GM12878 (cell line): Measurements from ENCODE around the gene MSL3B.
A peak's percentile ranks its signal among the peaks of the same experiment; 100 is the strongest.

Experiments used
- ATAC-seq: fragments of 200-7000 bp; cut with Tn5 transposase; 3 replicates; pipeline ENCODE4 v1.9.1; 2020; ENCODE audit warnings: mild to moderate bottlenecking, moderate library complexity
- BruUV-seq: library from RNA; stranded (reverse); fragments of 400-500 nt; replicated peaks from 2 replicates; lab custom pipeline; 2021; lab: Mats Ljungman, UMichigan
- CTCF ChIA-PET: fragments of 300-600 bp; sonication (Branson Sonifier 250); formaldehyde crosslinking; extraction: SDS; loops from one replicate; lab custom pipeline; 2021; ENCODE audit warnings: inconsistent platforms; lab: Yijun Ruan, JAX
- POLR2A ChIA-PET: fragments of 350-600 bp; formaldehyde crosslinking; extraction: SDS; loops from one replicate; lab custom pipeline; 2021; ENCODE audit warnings: inconsistent platforms; lab: Charles Lee
- RAD21 ChIA-PET: fragments of 300-600 bp; sonication (Branson Sonifier 250); formaldehyde crosslinking; loops from one replicate; lab custom pipeline; 2023; ENCODE audit warnings: antibody characterized with exemption; ENCODE audit not compliant: unreplicated experiment; lab: Charles Lee
- SMC1A ChIA-PET: fragments of 300-600 bp; sonication (Branson Sonifier 250); formaldehyde crosslinking; loops from one replicate; lab custom pipeline; 2023; ENCODE audit not compliant: unreplicated experiment, uncharacterized antibody; lab: Charles Lee
- DNase-seq: peaks from one replicate; pipeline ENCODE4 v3.0.0-alpha.2; 2011; ENCODE audit warnings: low read depth, low spot score
- FAIRE-seq: peaks from 3 replicates; lab custom pipeline; 2011; peaks lifted over from hg19 to GRCh38; lab: Jason Lieb, UNC
- H2AFZ ChIP-seq: 2 replicates; pipeline ENCODE4 v1.6.0; 2011; ENCODE audit warnings: low read depth, low read length, control low read depth; ENCODE audit not compliant: control insufficient read depth
- H3K27ac ChIP-seq: 2 replicates; pipeline ENCODE4 v1.5.1; 2011; ENCODE audit warnings: control low read depth; ENCODE audit not compliant: control insufficient read depth, insufficient read depth
- H3K27me3 ChIP-seq, 2 experiments: replicated peaks in 1 of 2; 2 replicates each; pipeline versions ENCODE4 v1.6.0 to v1.6.1; 2011; ENCODE audit warnings: low read length in 1 of 2; ENCODE audit not compliant: control insufficient read depth in 2 of 2, insufficient read depth in 2 of 2
- H3K36me3 ChIP-seq, 2 experiments: 2 replicates each; pipeline ENCODE4 v1.5.1; 2011; ENCODE audit warnings: low read length in 1 of 2; ENCODE audit not compliant: control insufficient read depth in 2 of 2, insufficient read depth in 2 of 2
- H3K4me1 ChIP-seq: 2 replicates; pipeline ENCODE4 v1.6.1; 2011; ENCODE audit warnings: mild to moderate bottlenecking, low read length, moderate library complexity, mixed read lengths; ENCODE audit not compliant: control insufficient read depth, insufficient read depth
- H3K4me2 ChIP-seq: 2 replicates; pipeline ENCODE4 v1.6.0; 2011; ENCODE audit warnings: control low read depth; ENCODE audit not compliant: control insufficient read depth, insufficient read depth
- H3K4me3 ChIP-seq: fragments of 200-600 bp; sonication (generic); 2 replicates; pipeline ENCODE4 v1.5.1; 2016
- H3K79me2 ChIP-seq: 2 replicates; pipeline ENCODE4 v1.6.0; 2011; ENCODE audit warnings: low read length; ENCODE audit not compliant: control insufficient read depth, insufficient read depth
- H3K9ac ChIP-seq: 2 replicates; pipeline ENCODE4 v1.8.0; 2011; ENCODE audit warnings: low read length, control low read depth, mixed read lengths; ENCODE audit not compliant: control insufficient read depth, insufficient read depth
- H3K9me3 ChIP-seq: replicated peaks from 3 replicates; pipeline ENCODE4 v1.5.1; 2011; ENCODE audit warnings: mild to moderate bottlenecking, low read length; ENCODE audit not compliant: control insufficient read depth, insufficient read depth
- H4K20me1 ChIP-seq: 2 replicates; pipeline ENCODE4 v1.6.0; 2011; ENCODE audit not compliant: control insufficient read depth, insufficient read depth
- ASH2L ChIP-seq: fragments of 300-600, 200-600 bp; sonication (generic); IDR thresholded peaks from 2 replicates; pipeline ENCODE4 v1.6.1; 2017; ENCODE audit warnings: low read depth, mild to moderate bottlenecking, borderline replicate concordance
- ATF3 ChIP-seq: IDR thresholded peaks from 2 replicates; pipeline ENCODE4 v1.6.1; 2011; ENCODE audit warnings: low read depth, mild to moderate bottlenecking, low read length, moderate library complexity, borderline replicate concordance; ENCODE audit errors: extremely low read depth
- CREM ChIP-seq: IDR thresholded peaks from 2 replicates; pipeline ENCODE4 v1.6.1; 2014; ENCODE audit warnings: antibody characterized with exemption, low read depth
- E2F4 ChIP-seq: IDR thresholded peaks from 2 replicates; pipeline ENCODE4 v1.6.1; 2012; ENCODE audit warnings: low read depth, low read length, improper control_type of control experiment
- EGR1 ChIP-seq, 2 experiments: IDR thresholded peaks; 1 replicate in 1 of 2; 2 replicates in 1 of 2; pipeline ENCODE4 v1.6.1; 2011 to 2012; ENCODE audit warnings: low read depth in 2 of 2, low read length in 2 of 2, borderline replicate concordance in 1 of 2, mild to moderate bottlenecking in 1 of 2, moderate library complexity in 1 of 2
- EP300 ChIP-seq, 2 experiments: fragments of 150-350 bp in 1 of 2; IDR thresholded peaks; 2 replicates each; pipeline ENCODE4 v1.6.1; 2011 to 2012; ENCODE audit warnings: low read depth in 2 of 2, low read length in 2 of 2, borderline replicate concordance in 1 of 2, improper control_type of control experiment in 1 of 2, inconsistent platforms in 1 of 2; ENCODE audit not compliant: control insufficient read depth in 1 of 2
- GATAD2B ChIP-seq: fragments of 450-650 bp; conservative IDR thresholded peaks from 2 replicates; pipeline ENCODE4 v1.6.1; 2017; ENCODE audit warnings: low read depth, mild to moderate bottlenecking, moderate library complexity
- HCFC1 ChIP-seq: fragments of 150-350 bp; IDR thresholded peaks from 2 replicates; pipeline ENCODE4 v1.6.1; 2014; ENCODE audit warnings: low read length
- HSF1 ChIP-seq: fragments of 150-350 bp; IDR thresholded peaks from 2 replicates; pipeline ENCODE4 v1.6.1; 2014; ENCODE audit warnings: mild to moderate bottlenecking, low read depth, low read length
- IKZF2 ChIP-seq, 2 experiments: fragments of 450-650 bp; IDR thresholded peaks; 2 replicates each; pipeline ENCODE4 v1.6.1; 2017; ENCODE audit warnings: mild to moderate bottlenecking in 2 of 2, moderate library complexity in 2 of 2
- JUND ChIP-seq: IDR thresholded peaks from 2 replicates; pipeline ENCODE4 v1.6.1; 2012; ENCODE audit warnings: low read depth, mild to moderate bottlenecking, low read length, improper control_type of control experiment, moderate library complexity
- PML ChIP-seq: IDR thresholded peaks from 2 replicates; pipeline ENCODE4 v1.6.1; 2012; ENCODE audit warnings: low read length, inconsistent platforms
- POLR2A ChIP-seq: IDR thresholded peaks from 2 replicates; pipeline ENCODE4 v1.6.1; 2011; ENCODE audit warnings: low read depth, mild to moderate bottlenecking, low read length
- POLR2AphosphoS5 ChIP-seq: IDR thresholded peaks from 2 replicates; pipeline ENCODE4 v1.6.1; 2011; ENCODE audit warnings: mild to moderate bottlenecking, low read length, inconsistent platforms
- RAD51 ChIP-seq: fragments of 450-650 bp; IDR thresholded peaks from 2 replicates; pipeline ENCODE4 v1.6.1; 2016; ENCODE audit warnings: moderate library complexity, mild to moderate bottlenecking, inconsistent platforms
- SMC3 ChIP-seq: IDR thresholded peaks from 2 replicates; pipeline ENCODE4 v1.6.1; 2011; ENCODE audit warnings: low read length, improper control_type of control experiment, borderline replicate concordance
- SPI1 ChIP-seq: IDR thresholded peaks from 2 replicates; pipeline ENCODE4 v1.6.1; 2011; ENCODE audit warnings: low read depth, mild to moderate bottlenecking, low read length, moderate library complexity, borderline replicate concordance; ENCODE audit not compliant: insufficient read depth
- SRF ChIP-seq, 2 experiments: IDR thresholded peaks; 2 replicates each; pipeline ENCODE4 v1.6.1; 2011; ENCODE audit warnings: low read depth in 2 of 2, low read length in 2 of 2, mild to moderate bottlenecking in 1 of 2, moderate library complexity in 1 of 2
- STAT1 ChIP-seq: fragments of 450-650 bp; conservative IDR thresholded peaks from 2 replicates; pipeline ENCODE4 v1.6.1; 2014; ENCODE audit warnings: antibody characterized with exemption, mild to moderate bottlenecking
- TCF12 ChIP-seq: IDR thresholded peaks from 2 replicates; pipeline ENCODE4 v1.6.1; 2011; ENCODE audit warnings: low read depth, mild to moderate bottlenecking, low read length
- WRNIP1 ChIP-seq: IDR thresholded peaks from 2 replicates; pipeline ENCODE4 v1.6.1; 2011; ENCODE audit warnings: low read depth, low read length, improper control_type of control experiment, borderline replicate concordance
- ZNF217 ChIP-seq: fragments of 450-650 bp; IDR thresholded peaks from 2 replicates; pipeline ENCODE4 v1.6.1; 2017; ENCODE audit warnings: antibody characterized with exemption, mild to moderate bottlenecking
- ZNF384 ChIP-seq: IDR thresholded peaks from 2 replicates; pipeline ENCODE4 v1.6.1; 2012; ENCODE audit warnings: low read depth, mild to moderate bottlenecking, low read length, improper control_type of control experiment, borderline replicate concordance
- WGBS: methylation state at CpG from one replicate; pipeline ENCODE4 v1.1.6; 2016; ENCODE audit warnings: low lambda C conversion rate; ENCODE audit not compliant: insufficient replicate concordance, insufficient coverage; ENCODE audit errors: missing lambda C conversion rate; 5-methylcytosine and 5-hydroxymethylcytosine counted together
- in situ Hi-C: fragments of 300-500 bp; cut with MboI; formaldehyde crosslinking; loops from 9 replicates; pipeline ENCODE4 v1.14.3; 2018; ENCODE audit warnings: mixed read lengths
- intact Hi-C: fragments of 100-400 bp; cut with micrococcal nuclease; formaldehyde crosslinking; loops from one replicate; pipeline ENCODE4 v1.14.2; 2022; ENCODE audit not compliant: unreplicated experiment

Gene MSL3B

GRCh38 chr2:233867993-233868532, at the start of gene MSL3B (continued):
- TF ChIP-seq CREM (peak; percentile 55; the same call in 1 of the 2 replicates), POLR2A (peak; percentile 69), IKZF2 (IDR thresholded peaks at IDR 0.05) (no peak), ZNF217 (no peak), ATF3 (no peak), SRF (IDR thresholded peaks at IDR 0.05; ENCODE audit: low read depth in 2 of 2, low read length in 2 of 2) (no peak), STAT1 (no peak)

- no peak for FAIRE-seq
- Histone ChIP-seq H3K4me1 (no peaks in the 10 kb centered on the region), H3K4me2 (no peak within 1 kb of the TSS), H3K9ac (no peak within 1 kb of the TSS), H4K20me1 (no peaks in the 10 kb centered on the region), H3K79me2 (no peaks in the 10 kb centered on the region), H3K27me3 (no peaks in the 10 kb centered on the region), H3K4me3 (no peak within 1 kb of the TSS), H3K27ac (no peak within 1 kb of the TSS), H3K36me3 (no peaks in the 10 kb centered on the region), H2AFZ (no peak within 1 kb of the TSS), H3K9me3 (no peaks in the 10 kb centered on the region)
- in situ Hi-C loops = no loop called here
- DNase-seq = no peak
- no peak for ATAC-seq
- ChIA-PET SMC1A (interaction anchor here (0.6 to 1.0 kb wide), 2 partner anchors 14 to 24 kb away, joined by 3 read pairs; no protein-coding TSS in a partner anchor), CTCF (interaction anchor here (1.7 kb wide), 1 partner anchor 11 kb away, joined by 5 read pairs; no protein-coding TSS in a partner anchor), RAD21 (no interaction called here), POLR2A (no interaction called here)
- BruUV-seq = no TSS peak
- TF ChIP-seq E2F4 (no peak), HCFC1 (no peak), JUND (no peak), WRNIP1 (no peak), SPI1 (no peak), ASH2L (no peak), ZNF384 (no peak), EP300 (IDR thresholded peaks at IDR 0.05; ENCODE audit: borderline replicate concordance in 1 of 2, control insufficient read depth in 1 of 2, low read depth in 2 of 2, low read length in 2 of 2) (no peak), GATAD2B (no peak), PML (no peak), POLR2AphosphoS5 (no peak), SMC3 (no peak), RAD51 (no peak), HSF1 (no peak), TCF12 (no peak), EGR1 (IDR thresholded peaks at IDR 0.05; ENCODE audit: borderline replicate concordance in 1 of 2, low read depth in 2 of 2, low read length in 2 of 2) (no peak)
- intact Hi-C loops = no loop called here
- 2% methylated on average over 5 of the region's 5 CpGs for WGBS
These were observed 48.9 kb upstream of the MSL3B start, which contains the start of gene TRPM8 for GRCh38 chr2:233917116-233917515. TRPM8 (plus strand) TSS chr2:233917373; CDS start chr2:233926538, 9,165 bp downstream.
